BLaER1 (cell line): Measurements from ENCODE around the gene PRKCQ.

Source experiments
- H3K27ac ChIP-seq: shearing (Covaris generic); formaldehyde crosslinking; 2 replicates; pipeline ENCODE4 v1.8.1; 2022
- H3K27me3 ChIP-seq: shearing (Covaris generic); formaldehyde crosslinking; 2 replicates; pipeline ENCODE4 v1.8.1; 2022
- H3K36me3 ChIP-seq: shearing (Covaris generic); formaldehyde crosslinking; 2 replicates; pipeline ENCODE4 v1.8.1; 2022
- H3K4me1 ChIP-seq: shearing (Covaris generic); formaldehyde crosslinking; 2 replicates; pipeline ENCODE4 v1.8.1; 2022
- H3K4me2 ChIP-seq: shearing (Covaris generic); formaldehyde crosslinking; 2 replicates; pipeline ENCODE4 v1.8.1; 2022
- H3K4me3 ChIP-seq: shearing (Covaris generic); formaldehyde crosslinking; 2 replicates; pipeline ENCODE4 v1.8.1; 2022
- H3K9ac ChIP-seq: shearing (Covaris generic); formaldehyde crosslinking; 2 replicates; pipeline ENCODE4 v1.8.1; 2022
- H3K9me3 ChIP-seq: shearing (Covaris generic); formaldehyde crosslinking; 2 replicates; pipeline ENCODE4 v1.8.1; 2022
- H4K20me1 ChIP-seq: shearing (Covaris generic); formaldehyde crosslinking; 2 replicates; pipeline ENCODE4 v1.8.1; 2022
- Cebpa-rat ChIP-seq: shearing (Covaris generic); IDR thresholded peaks from 2 replicates; pipeline ENCODE4 v1.8.1; 2022

Gene PRKCQ

DNA sequence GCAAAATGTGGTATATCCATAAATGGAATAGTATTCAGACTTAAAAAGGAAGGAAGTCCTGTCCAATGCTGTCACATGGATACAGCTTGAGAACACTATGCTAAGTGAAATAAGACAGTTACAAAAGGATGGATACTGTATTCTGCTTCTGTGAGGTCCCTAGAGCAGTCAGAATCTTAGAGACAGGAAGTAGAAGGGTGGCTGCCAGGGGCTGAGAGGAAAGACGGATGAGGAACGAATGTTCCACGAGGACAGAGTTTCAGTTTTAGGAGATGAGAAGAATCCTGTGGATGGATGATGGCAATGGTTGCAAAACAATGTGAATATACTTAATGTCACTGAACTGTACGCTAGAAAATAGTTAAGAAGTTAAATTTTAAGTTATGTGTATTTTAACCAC, 3.8 kb downstream of the PRKCQ start:
- peak overlapping the region; percentile 77 for H3K4me2 ChIP-seq
- no peaks in the 10 kb centered on the region for H3K27me3 ChIP-seq
- peaks cover 18% of the 10 kb centered on the region; the same call in 1 of the 2 replicates for H4K20me1 ChIP-seq
- no peaks in the 10 kb centered on the region for H3K9me3 ChIP-seq
- H3K4me3 ChIP-seq = no peak overlapping the region
- TF ChIP-seq Cebpa-rat = no peak
- H3K27ac ChIP-seq = no peak overlapping the region
- no peak overlapping the region for H3K9ac ChIP-seq
- peaks cover 62% of the 10 kb centered on the region for H3K4me1 ChIP-seq
- no peaks in the 10 kb centered on the region for H3K36me3 ChIP-seq

GRCh38 chr10:6574664-6575176, 5.4 kb downstream of the PRKCQ start:
- Histone ChIP-seq H4K20me1 (peaks cover 23% of the 10 kb centered on the region; the same call in 1 of the 2 replicates), H3K4me3 (no peak overlapping the region), H3K27ac (0 out of 2 replicates have a peak overlapping the region, but pooled peaks have one; percentile 25), H3K27me3 (no peaks in the 10 kb centered on the region), H3K4me1 (peaks cover 73% of the 10 kb centered on the region), H3K4me2 (peak overlapping the region; percentile 77), H3K9me3 (no peaks in the 10 kb centered on the region), H3K36me3 (0 out of 2 replicates have a peak, but pooled peaks cover 6% of the 10 kb centered on the region), H3K9ac (0 out of 2 replicates have a peak overlapping the region, but pooled peaks have one; percentile 41)
- TF ChIP-seq Cebpa-rat = no peak

GRCh38 chr10:6570893-6571292, 9.2 kb downstream of the PRKCQ start:
- Histone ChIP-seq H3K4me3 (no peak overlapping the region), H3K4me2 (no peak overlapping the region), H3K27ac (no peak overlapping the region), H3K4me1 (peaks cover 52% of the 10 kb centered on the region), H4K20me1 (peaks cover 34% of the 10 kb centered on the region; the same call in 1 of the 2 replicates), H3K36me3 (0 out of 2 replicates have a peak, but pooled peaks cover 10% of the 10 kb centered on the region), H3K9me3 (no peaks in the 10 kb centered on the region), H3K9ac (no peak overlapping the region), H3K27me3 (no peaks in the 10 kb centered on the region)
- no peak for TF ChIP-seq Cebpa-rat

GRCh38 chr10:6569259-6569658, 10.8 kb downstream of the PRKCQ start:
- H3K27me3 ChIP-seq = no peaks in the 10 kb centered on the region

GRCh38 chr10:6567884-6568283, 12.2 kb downstream of the PRKCQ start:
- Histone ChIP-seq H3K27me3 (no peaks in the 10 kb centered on the region), H3K27ac (no peak overlapping the region), H3K36me3 (0 out of 2 replicates have a peak, but pooled peaks cover 10% of the 10 kb centered on the region), H3K4me2 (peak overlapping the region; percentile 37), H3K4me3 (no peak overlapping the region), H3K9ac (no peak overlapping the region), H3K4me1 (peaks cover 43% of the 10 kb centered on the region), H3K9me3 (no peaks in the 10 kb centered on the region), H4K20me1 (peaks cover 16% of the 10 kb centered on the region; the same call in 1 of the 2 replicates)
- no peak for TF ChIP-seq Cebpa-rat

More at GRCh38 chr10:6569259-6569658, 10.8 kb downstream of the PRKCQ start:
- H3K36me3 ChIP-seq = 0 out of 2 replicates have a peak, but pooled peaks cover 10% of the 10 kb centered on the region
- no peak overlapping the region for H3K4me3 ChIP-seq
- no peak overlapping the region for H3K9ac ChIP-seq
- no peak overlapping the region for H3K27ac ChIP-seq
- H3K4me2 ChIP-seq = 0 out of 2 replicates have a peak overlapping the region, but pooled peaks have one; percentile 33
- peaks cover 27% of the 10 kb centered on the region; the same call in 1 of the 2 replicates for H4K20me1 ChIP-seq
- no peak for TF ChIP-seq Cebpa-rat
- no peaks in the 10 kb centered on the region for H3K9me3 ChIP-seq
- H3K4me1 ChIP-seq = peaks cover 38% of the 10 kb centered on the region

DNA sequence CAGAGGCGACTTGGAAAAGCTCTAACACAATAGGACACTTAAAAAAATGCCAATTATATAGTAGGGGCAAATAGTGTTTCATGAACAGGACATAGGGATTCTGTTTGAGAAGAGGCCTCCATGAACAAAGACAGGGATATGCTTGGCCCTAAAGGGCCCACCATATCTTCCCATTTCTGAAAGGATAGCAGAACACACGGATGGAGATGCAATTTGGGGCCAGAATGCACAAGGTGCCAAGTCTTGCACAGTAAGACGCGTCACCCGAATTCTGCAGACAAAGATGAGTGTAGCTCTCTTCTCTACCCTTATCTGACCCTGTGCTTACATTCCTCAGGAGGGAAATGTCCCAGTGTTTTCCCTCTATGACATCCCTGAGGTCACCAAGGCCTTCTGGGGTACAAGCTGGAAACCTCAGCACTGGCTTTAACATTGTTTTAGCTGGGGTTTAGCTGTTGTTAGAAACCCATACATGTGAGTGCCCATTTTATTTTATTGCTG, 12.8 kb downstream of the PRKCQ start:
- H3K36me3 ChIP-seq = 0 out of 2 replicates have a peak, but pooled peaks cover 10% of the 10 kb centered on the region
- H3K9ac ChIP-seq = no peak overlapping the region
- H3K4me1 ChIP-seq = peaks cover 43% of the 10 kb centered on the region
- H3K27me3 ChIP-seq = no peaks in the 10 kb centered on the region
- H3K4me3 ChIP-seq = no peak overlapping the region
- TF ChIP-seq Cebpa-rat = no peak
- no peak overlapping the region for H3K27ac ChIP-seq
- H4K20me1 ChIP-seq = peaks cover 16% of the 10 kb centered on the region; the same call in 1 of the 2 replicates
- no peaks in the 10 kb centered on the region for H3K9me3 ChIP-seq
- H3K4me2 ChIP-seq = 0 out of 2 replicates have a peak overlapping the region, but pooled peaks have one; percentile 37

GRCh38 chr10:6565588-6565987, 14.5 kb downstream of the PRKCQ start:
- Histone ChIP-seq H3K27me3 (no peaks in the 10 kb centered on the region), H3K4me3 (no peak overlapping the region), H3K36me3 (0 out of 2 replicates have a peak, but pooled peaks cover 4% of the 10 kb centered on the region), H3K9ac (no peak overlapping the region), H3K9me3 (no peaks in the 10 kb centered on the region), H4K20me1 (peaks cover 16% of the 10 kb centered on the region; the same call in 1 of the 2 replicates), H3K27ac (no peak overlapping the region), H3K4me1 (peaks cover 38% of the 10 kb centered on the region), H3K4me2 (no peak overlapping the region)
- no peak for TF ChIP-seq Cebpa-rat

DNA sequence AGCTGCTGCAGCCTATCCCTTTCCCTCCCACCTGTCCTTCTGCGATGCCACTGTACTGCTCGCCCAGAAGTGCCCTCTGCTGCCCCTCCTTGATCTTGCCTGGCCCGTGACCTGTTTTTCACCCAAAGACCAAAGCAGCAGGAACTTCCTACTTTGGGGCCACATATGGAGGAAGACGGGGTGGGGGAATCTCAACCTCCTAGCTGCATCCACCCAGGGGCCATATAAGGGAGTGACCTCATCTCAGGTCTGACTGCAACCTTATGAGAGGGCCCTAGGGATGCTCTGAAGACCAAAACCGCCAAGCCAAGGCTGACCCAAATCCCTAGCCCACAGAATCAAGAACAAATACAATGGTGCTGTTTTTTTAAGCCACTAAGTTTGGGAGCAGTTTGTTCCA, 15.7 kb downstream of the PRKCQ start:
- Histone ChIP-seq H3K4me2 (no peak overlapping the region), H3K27me3 (no peaks in the 10 kb centered on the region), H3K4me3 (no peak overlapping the region), H3K4me1 (peaks cover 26% of the 10 kb centered on the region), H4K20me1 (peaks cover 8% of the 10 kb centered on the region; the same call in 1 of the 2 replicates), H3K9me3 (no peaks in the 10 kb centered on the region), H3K36me3 (0 out of 2 replicates have a peak, but pooled peaks cover 4% of the 10 kb centered on the region), H3K9ac (no peak overlapping the region), H3K27ac (no peak overlapping the region)
- no peak for TF ChIP-seq Cebpa-rat

DNA sequence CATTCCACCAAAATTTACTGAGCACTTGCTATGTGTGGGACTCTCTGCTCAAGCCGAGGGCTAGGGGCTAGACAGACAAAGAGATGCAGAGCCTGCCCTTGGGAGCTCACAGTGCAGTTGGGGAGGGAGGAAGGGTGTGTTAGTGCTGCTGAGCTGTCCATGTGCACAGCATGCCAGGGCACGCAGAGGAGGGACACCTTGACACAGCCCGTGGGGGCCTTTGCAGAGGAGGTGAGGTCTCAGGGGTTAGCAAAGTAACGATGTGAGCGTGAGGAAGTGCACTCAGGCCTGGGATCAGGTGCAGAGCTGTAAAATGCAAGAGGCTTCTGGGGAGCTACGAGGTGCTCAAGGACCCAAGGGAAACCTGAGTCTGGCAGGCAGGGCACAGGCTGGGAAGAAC, 16.3 kb downstream of the PRKCQ start:
- Histone ChIP-seq H3K27ac (no peak overlapping the region), H3K9me3 (no peaks in the 10 kb centered on the region), H3K4me2 (no peak overlapping the region), H3K9ac (no peak overlapping the region), H3K36me3 (0 out of 2 replicates have a peak, but pooled peaks cover 4% of the 10 kb centered on the region), H3K27me3 (no peaks in the 10 kb centered on the region), H4K20me1 (peaks cover 5% of the 10 kb centered on the region; the same call in 1 of the 2 replicates), H3K4me1 (peaks cover 20% of the 10 kb centered on the region; the same call in 1 of the 2 replicates), H3K4me3 (no peak overlapping the region)
- no peak for TF ChIP-seq Cebpa-rat

DNA sequence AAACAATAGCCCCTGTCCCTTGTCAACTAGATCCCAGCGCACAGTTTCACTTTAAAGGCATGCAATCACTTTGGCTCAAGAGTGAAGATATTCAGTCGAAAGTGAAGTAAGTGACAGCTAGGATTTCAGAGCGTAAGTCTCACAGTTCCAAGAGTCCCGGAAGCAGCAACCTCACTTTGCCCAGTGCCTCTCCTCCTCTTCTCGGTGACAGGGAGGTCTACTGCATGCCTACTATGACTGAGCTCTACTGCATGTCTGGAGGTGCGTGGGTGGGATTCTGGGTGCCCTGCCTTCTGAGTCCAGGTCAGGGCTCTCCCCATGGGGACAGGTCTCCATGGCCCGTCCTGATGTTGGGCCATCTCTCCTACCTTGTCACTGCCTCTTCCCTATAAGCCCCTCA, 17.0 kb downstream of the PRKCQ start:
- H3K27ac ChIP-seq = no peak overlapping the region
- H3K36me3 ChIP-seq = 0 out of 2 replicates have a peak, but pooled peaks cover 4% of the 10 kb centered on the region
- H3K9ac ChIP-seq = no peak overlapping the region
- H4K20me1 ChIP-seq = peaks cover 5% of the 10 kb centered on the region; the same call in 1 of the 2 replicates
- H3K27me3 ChIP-seq = no peaks in the 10 kb centered on the region
- no peak overlapping the region for H3K4me2 ChIP-seq
- H3K4me1 ChIP-seq = peaks cover 19% of the 10 kb centered on the region; the same call in 1 of the 2 replicates
- TF ChIP-seq Cebpa-rat = no peak
- no peak overlapping the region for H3K4me3 ChIP-seq
- H3K9me3 ChIP-seq = no peaks in the 10 kb centered on the region
